HCT116 (cell line): ENCODE measurements around the gene GAP43. TPM values are rescaled to one million over a fixed set of nuclear protein-coding genes. Genes with fewer than 3 reads are reported as not detected.

Experiments used
- ATAC-seq: fragments of 200-7000 bp; cut with Tn5 transposase; 2 replicates; pipeline ENCODE4 v1.9.1; 2020; ENCODE audit warnings: mild to moderate bottlenecking, moderate library complexity
- Bru-seq: library from RNA; stranded (reverse); fragments of 400-500 nt; gene quantifications from one replicate; lab custom pipeline; 2021; lab: Mats Ljungman, UMichigan
- BruChase-seq, 2 experiments: library from RNA; stranded (reverse); fragments of 400-500 nt; gene quantifications; one replicate each; lab custom pipeline; 2021; lab: Mats Ljungman, UMichigan
- BruUV-seq: library from RNA; stranded (reverse); fragments of 400-500 nt; replicated peaks from 2 replicates; lab custom pipeline; 2021; lab: Mats Ljungman, UMichigan
- CTCF ChIA-PET: fragments of 300-600 bp; sonication (Branson Sonifier 250); formaldehyde crosslinking; loops from one replicate; lab custom pipeline; 2021; ENCODE audit warnings: antibody characterized with exemption; lab: Charles Lee
- POLR2A ChIA-PET: fragments of 300-600, 350-600 bp; sonication (Branson Sonifier 250); formaldehyde crosslinking; loops from one replicate; lab custom pipeline; 2021; ENCODE audit warnings: antibody characterized with exemption; lab: Charles Lee
- RAD21 ChIA-PET, 2 experiments: fragments of 300-600 bp; sonication (Branson Sonifier 250); formaldehyde crosslinking; loops; one replicate each; lab custom pipeline; 2023; ENCODE audit warnings: low total read pairs in 2 of 2; ENCODE audit not compliant: uncharacterized antibody in 2 of 2, unreplicated experiment in 2 of 2, low non-redundant PET in 1 of 2; lab: Charles Lee
- DNase-seq: peaks from one replicate; pipeline ENCODE4 v3.0.0-alpha.2; 2010; ENCODE audit warnings: low read depth, low spot score
- H2AFZ ChIP-seq: fragments of 200-600 bp; shearing (Covaris generic), sonication (generic); 2 replicates; pipeline ENCODE4 v1.6.1; 2017; ENCODE audit warnings: low read depth, mixed run types, mixed read lengths, antibody characterized with exemption, low read length; ENCODE audit not compliant: poor library complexity, severe bottlenecking
- H3K27ac ChIP-seq: 2 replicates; pipeline ENCODE4 v1.5.1; 2012; ENCODE audit warnings: low read depth, low read length
- H3K27me3 ChIP-seq: fragments of 200-600 bp; sonication (generic); 2 replicates; pipeline ENCODE4 v1.6.1; 2016; ENCODE audit warnings: mixed run types, low read length, mixed read lengths; ENCODE audit not compliant: insufficient read depth
- H3K36me3 ChIP-seq, 2 experiments: fragments of 200-500 bp in 1 of 2; fragments of 200-600 bp in 1 of 2; sonication (Bioruptor generic) in 1 of 2; sonication (generic) in 1 of 2; 2 replicates each; pipeline versions ENCODE4 v1.5.1 to v1.6.1; 2014 to 2016; ENCODE audit warnings: low read length in 2 of 2, inconsistent platforms in 1 of 2, mixed read lengths in 1 of 2, mixed run types in 1 of 2; ENCODE audit not compliant: insufficient read depth in 2 of 2, control insufficient read depth in 1 of 2
- H3K4me1 ChIP-seq, 2 experiments: fragments of 200-600 bp in 1 of 2; sonication (generic) in 1 of 2; 2 replicates each; pipeline versions ENCODE4 v1.5.1 to v1.6.1; 2012 to 2017; ENCODE audit warnings: low read length in 2 of 2, inconsistent platforms in 1 of 2, mild to moderate bottlenecking in 1 of 2, mixed read lengths in 1 of 2, mixed run types in 1 of 2, moderate library complexity in 1 of 2; ENCODE audit not compliant: insufficient read depth in 2 of 2, control insufficient read depth in 1 of 2
- H3K4me2 ChIP-seq: fragments of 200-600 bp; sonication (generic); 2 replicates; pipeline ENCODE4 v1.6.1; 2017; ENCODE audit warnings: mixed run types, low read length, mixed read lengths
- H3K4me3 ChIP-seq, 2 experiments: fragments of 200-600 bp in 1 of 2; sonication (generic) in 1 of 2; replicated peaks in 1 of 2; 2 replicates each; pipeline ENCODE4 v1.5.1; 2011 to 2016; ENCODE audit warnings: low read length in 2 of 2, control low read depth in 1 of 2, low read depth in 1 of 2, mild to moderate bottlenecking in 1 of 2, mixed read lengths in 1 of 2, mixed run types in 1 of 2
- H3K79me2 ChIP-seq: fragments of 200-600 bp; sonication (generic); 2 replicates; pipeline ENCODE4 v1.6.1; 2017; ENCODE audit warnings: mild to moderate bottlenecking, mixed run types, low read length, moderate library complexity, mixed read lengths; ENCODE audit not compliant: insufficient read depth
- H3K9ac ChIP-seq: fragments of 200-600 bp; sonication (generic); 2 replicates; pipeline ENCODE4 v1.6.1; 2016; ENCODE audit warnings: low read length, mixed read lengths
- H3K9me2 ChIP-seq: fragments of 200-600 bp; sonication (generic), shearing (Covaris generic); 2 replicates; pipeline ENCODE4 v1.6.1; 2017; ENCODE audit warnings: mixed run types, mild to moderate bottlenecking, moderate library complexity; ENCODE audit not compliant: insufficient read depth
- H3K9me3 ChIP-seq, 2 experiments: fragments of 200-500 bp in 1 of 2; fragments of 200-600 bp in 1 of 2; sonication (Bioruptor generic) in 1 of 2; sonication (generic) in 1 of 2; 2 replicates each; pipeline ENCODE4 v1.6.1; 2014 to 2017; ENCODE audit warnings: low read length in 2 of 2, mixed read lengths in 2 of 2, inconsistent platforms in 1 of 2, low read depth in 1 of 2, mild to moderate bottlenecking in 1 of 2, mixed run types in 1 of 2, moderate library complexity in 1 of 2; ENCODE audit not compliant: control insufficient read depth in 1 of 2, insufficient read depth in 1 of 2
- H4K20me1 ChIP-seq: fragments of 200-600 bp; sonication (generic), shearing (Covaris generic); 2 replicates; pipeline ENCODE4 v1.6.1; 2017; ENCODE audit warnings: mixed run types, mild to moderate bottlenecking, moderate library complexity; ENCODE audit not compliant: insufficient read depth
- CBX3 ChIP-seq: IDR thresholded peaks from 2 replicates; pipeline ENCODE4 v1.6.1; 2012; ENCODE audit warnings: low read depth
- CEBPB ChIP-seq: IDR thresholded peaks from 2 replicates; pipeline ENCODE4 v1.6.1; 2012; ENCODE audit warnings: low read depth
- EGR1 ChIP-seq: IDR thresholded peaks from 2 replicates; pipeline ENCODE4 v1.6.1; 2012; ENCODE audit warnings: low read depth
- ELF1 ChIP-seq: IDR thresholded peaks from 2 replicates; pipeline ENCODE4 v1.6.1; 2012; ENCODE audit warnings: low read depth, borderline replicate concordance
- POLR2AphosphoS5 ChIP-seq: IDR thresholded peaks from 2 replicates; pipeline ENCODE4 v1.6.1; 2011; ENCODE audit warnings: mild to moderate bottlenecking, low read depth, low read length, moderate library complexity
- REST ChIP-seq: IDR thresholded peaks from 2 replicates; pipeline ENCODE4 v1.6.1; 2012; ENCODE audit warnings: low read depth
- SP1 ChIP-seq: IDR thresholded peaks from 2 replicates; pipeline ENCODE4 v1.6.1; 2012; ENCODE audit warnings: low read depth
- TCF7L2 ChIP-seq: IDR thresholded peaks from 2 replicates; pipeline ENCODE4 v1.7.0; 2011; ENCODE audit warnings: borderline replicate concordance, inconsistent platforms; ENCODE audit not compliant: insufficient read depth, insufficient read length; ENCODE audit errors: extremely low read depth
- YY1 ChIP-seq: IDR thresholded peaks from 2 replicates; pipeline ENCODE4 v1.6.1; 2011; ENCODE audit warnings: low read length, low read depth, moderate library complexity, mild to moderate bottlenecking; ENCODE audit not compliant: insufficient replicate concordance; ENCODE audit errors: extremely low read depth
- ZNF274 ChIP-seq: fragments of 200-500 bp; sonication (Bioruptor generic); IDR thresholded peaks from 2 replicates; pipeline ENCODE4 v1.6.1; 2014; ENCODE audit warnings: mild to moderate bottlenecking, low read depth, low read length, inconsistent platforms
- intact Hi-C: fragments of 100-400 bp; cut with micrococcal nuclease; formaldehyde crosslinking; loops from 2 replicates; pipeline ENCODE4 v1.10.0; 2022
- long read RNA-seq: library from polyadenylated mRNA; unstranded; transcript quantifications from one replicate; pipeline ENCODE4 v2.0.0, GENCODE V29; 2021; ENCODE audit not compliant: unreplicated experiment
- polyA plus RNA-seq: library from polyadenylated mRNA; unstranded; fragments of >200 nt; gene quantifications from 2 replicates; pipeline ENCODE4 v1.2.1, GENCODE V29; 2012; ENCODE audit warnings: missing spikeins
- total RNA-seq: library from RNA; stranded (reverse); gene quantifications from one replicate; pipeline ENCODE4 v1.2.1, GENCODE V29; 2021; ENCODE audit not compliant: unreplicated experiment
- TF ChIP-seq, protein P1 (sequence below): IDR thresholded peaks from 2 replicates; pipeline ENCODE4 v1.6.1; 2012

GAP43 gene, protein sequence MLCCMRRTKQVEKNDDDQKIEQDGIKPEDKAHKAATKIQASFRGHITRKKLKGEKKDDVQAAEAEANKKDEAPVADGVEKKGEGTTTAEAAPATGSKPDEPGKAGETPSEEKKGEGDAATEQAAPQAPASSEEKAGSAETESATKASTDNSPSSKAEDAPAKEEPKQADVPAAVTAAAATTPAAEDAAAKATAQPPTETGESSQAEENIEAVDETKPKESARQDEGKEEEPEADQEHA
- total RNA-seq (not detected), Bru-seq, nascent RNA (percentile 5 among the genes with signal in this experiment), BruChase-seq, experiment 1, labeled RNA remaining after a 6-hour chase (percentile 2 among the genes with signal in this experiment), BruChase-seq, experiment 2, labeled RNA remaining after a 2-hour chase (percentile 4 among the genes with signal in this experiment)
- not detected in 2 replicates for polyA plus RNA-seq
- long read RNA-seq = 0 reads

GRCh38 chr3:115623044-115623868, at the start of gene GAP43:
GAP43 (plus strand) TSS chr3:115623510; CDS start chr3:115623690, 180 bp downstream.
- DNase-seq = no peak

DNA sequence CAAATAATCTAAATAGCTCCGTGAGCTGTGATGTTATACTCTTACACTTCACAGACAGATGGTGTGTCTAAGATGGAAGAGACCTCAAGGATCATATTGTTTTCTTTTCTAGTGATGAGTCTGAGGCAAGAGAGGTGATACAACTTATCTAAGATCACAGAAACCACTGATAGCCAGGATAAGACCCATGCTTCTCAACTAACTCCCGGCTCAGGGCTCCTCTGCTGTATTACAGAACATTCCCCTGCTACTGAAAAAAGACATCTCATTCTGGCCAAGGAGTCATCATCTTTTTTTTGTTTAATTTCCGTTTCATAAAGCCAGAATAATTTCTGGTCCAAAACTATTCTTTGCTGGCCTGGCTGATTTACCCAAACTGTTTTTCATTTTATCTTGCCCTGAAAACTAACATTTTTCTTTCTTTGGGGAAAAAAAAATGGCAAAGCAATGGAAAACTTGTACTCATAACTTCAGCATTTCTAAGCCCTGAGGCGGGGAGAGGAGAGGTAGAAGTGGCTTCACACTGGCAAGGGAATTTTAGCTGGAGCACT, 46.9 kb upstream of the GAP43 start:
- CTCF ChIA-PET = no interaction called here
- RAD21 ChIA-PET = no interaction called here
- TF ChIP-seq CBX3 (no peak), YY1 (no peak), ELF1 (no peak), SP1 (no peak), ZNF274 (no peak), REST (no peak), TCF7L2 (no peak), EGR1 (no peak), POLR2AphosphoS5 (no peak)
- TF ChIP-seq, protein P1, sequence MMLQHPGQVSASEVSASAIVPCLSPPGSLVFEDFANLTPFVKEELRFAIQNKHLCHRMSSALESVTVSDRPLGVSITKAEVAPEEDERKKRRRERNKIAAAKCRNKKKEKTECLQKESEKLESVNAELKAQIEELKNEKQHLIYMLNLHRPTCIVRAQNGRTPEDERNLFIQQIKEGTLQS = no peak

More at GRCh38 chr3:115623044-115623868, at the start of gene GAP43:
- ChIA-PET RAD21 (no interaction called here), POLR2A (no interaction called here), CTCF (no interaction called here)
- Histone ChIP-seq H3K79me2 (no peaks in the 10 kb centered on the region), H3K27ac (no peak within 1 kb of the TSS), H3K36me3 (no peaks in the 10 kb centered on the region), H3K9me3 (no peaks in the 10 kb centered on the region), H2AFZ (no peak within 1 kb of the TSS), H3K9ac (no peak within 1 kb of the TSS), H3K4me1 (no peaks in the 10 kb centered on the region), H3K4me3 (no peak within 1 kb of the TSS), H4K20me1 (no peaks in the 10 kb centered on the region), H3K27me3 (peaks cover 29% of the 10 kb centered on the region), H3K9me2 (no peaks in the 10 kb centered on the region), H3K4me2 (no peak within 1 kb of the TSS)
- intact Hi-C loops = no loop called here
- no peak for TF ChIP-seq CEBPB
- no peak for ATAC-seq
- BruUV-seq = no TSS peak

More for the DNA sequence above, 46.9 kb upstream of the GAP43 start:
- Histone ChIP-seq H3K9ac (no peak overlapping the region), H3K36me3 (no peaks in the 10 kb centered on the region), H3K27me3 (no peaks in the 10 kb centered on the region), H3K4me3 (no peak overlapping the region), H3K9me3 (no peaks in the 10 kb centered on the region), H3K27ac (no peak overlapping the region), H4K20me1 (no peaks in the 10 kb centered on the region), H3K9me2 (no peaks in the 10 kb centered on the region), H3K4me2 (no peak overlapping the region), H3K79me2 (no peaks in the 10 kb centered on the region), H3K4me1 (no peaks in the 10 kb centered on the region), H2AFZ (no peak overlapping the region)
- ATAC-seq (no peak), DNase-seq (no peak)
- POLR2A ChIA-PET = no interaction called here
- intact Hi-C loops = no loop called here
- BruUV-seq = no TSS peak
